B cell (primary cell): ENCODE data around the gene PLD4. TPM values are rescaled to one million over a fixed set of nuclear protein-coding genes. Genes with fewer than 3 reads are reported as not detected.

ENCODE experiments used
- ATAC-seq: fragments of 200-7000 bp; cut with Tn5 transposase; one replicate; pipeline ENCODE4 v1.10.0; 2021; ENCODE audit warnings: low read depth, mild to moderate bottlenecking, moderate number of reproducible peaks, moderate library complexity
- CTCF ChIA-PET: fragments of 350-600 bp; sonication (Branson Sonifier 250); formaldehyde crosslinking; loops from one replicate; lab custom pipeline; 2021; ENCODE audit warnings: antibody characterized with exemption, inconsistent platforms; lab: Charles Lee
- POLR2A ChIA-PET: fragments of 350-600 bp; sonication (Branson Sonifier 250); formaldehyde crosslinking; loops from one replicate; lab custom pipeline; 2021; ENCODE audit warnings: antibody characterized with exemption; lab: Charles Lee
- DNase-seq: peaks from one replicate; pipeline ENCODE4 v3.0.0; 2013
- H2AFZ ChIP-seq: 2 replicates; pipeline ENCODE4 v1.6.1; 2012; ENCODE audit warnings: mild to moderate bottlenecking, low read depth, low read length; ENCODE audit not compliant: insufficient read depth, poor library complexity, severe bottlenecking
- H3K27ac ChIP-seq, 2 donors: 1 replicate in 1 of 2; 2 replicates in 1 of 2; pipeline ENCODE4 v1.5.1; 2012 to 2013; ENCODE audit warnings: low read length in 2 of 2, mild to moderate bottlenecking in 2 of 2, moderate library complexity in 1 of 2
- H3K27me3 ChIP-seq, 4 experiments: fragments of 200-600 bp in 1 of 4; sonication (generic) in 1 of 4; replicated peaks in 1 of 4; 1 replicate in 2 of 4; 2 replicates in 2 of 4; pipeline versions ENCODE4 v1.6.1 to v1.7.0; 2013 to 2016; ENCODE audit warnings: low read length in 3 of 4, mild to moderate bottlenecking in 2 of 4, mixed read lengths in 1 of 4, moderate library complexity in 1 of 4; ENCODE audit not compliant: insufficient read depth in 4 of 4, control insufficient read depth in 3 of 4; ENCODE audit errors: control extremely low read depth in 1 of 4
- H3K36me3 ChIP-seq, 2 experiments: replicated peaks in 1 of 2; 1 replicate in 1 of 2; 2 replicates in 1 of 2; pipeline versions ENCODE4 v1.6.1 to v1.7.1; 2013; ENCODE audit warnings: low read length in 1 of 2; ENCODE audit not compliant: insufficient read depth in 2 of 2, control insufficient read depth in 1 of 2; ENCODE audit errors: control extremely low read depth in 1 of 2, extremely low read depth in 1 of 2
- H3K4me1 ChIP-seq, 2 donors: fragments of 200-600 bp in 1 of 2; sonication (generic) in 1 of 2; 1 replicate in 1 of 2; 2 replicates in 1 of 2; pipeline versions ENCODE4 v1.5.1 to v1.6.1; 2013 to 2017; ENCODE audit warnings: low read length in 2 of 2; ENCODE audit not compliant: control insufficient read depth in 2 of 2, insufficient read depth in 2 of 2
- H3K4me2 ChIP-seq: replicated peaks from 2 replicates; pipeline ENCODE3; 2012; ENCODE audit warnings: mild to moderate bottlenecking, low read depth, low read length; ENCODE audit not compliant: poor library complexity, severe bottlenecking
- H3K4me3 ChIP-seq, 5 experiments: fragments of 200-600 bp in 1 of 5; sonication (generic) in 1 of 5; 1 replicate in 3 of 5; 2 replicates in 2 of 5; pipeline versions ENCODE4 v1.5.1 to v1.7.0; 2011 to 2016; ENCODE audit warnings: low read length in 4 of 5, mild to moderate bottlenecking in 4 of 5, low read depth in 2 of 5, control low read depth in 1 of 5, moderate library complexity in 1 of 5; ENCODE audit not compliant: insufficient read depth in 1 of 5; ENCODE audit errors: control extremely low read depth in 1 of 5, extremely low read depth in 1 of 5
- H3K79me2 ChIP-seq: fragments of 200-600 bp; sonication (generic); one replicate; pipeline ENCODE4 v1.6.0; 2016; ENCODE audit warnings: low read length; ENCODE audit not compliant: control insufficient read depth, insufficient read depth
- H3K9ac ChIP-seq: fragments of 200-600 bp; sonication (generic); 2 replicates; pipeline ENCODE4 v1.6.1; 2017; ENCODE audit warnings: mild to moderate bottlenecking, low read length, moderate library complexity
- H3K9me3 ChIP-seq, 3 donors: one replicate each; pipeline versions ENCODE4 v1.6.1 to v1.7.1; 2013; ENCODE audit warnings: low read length in 2 of 3; ENCODE audit not compliant: control insufficient read depth in 2 of 3, insufficient read depth in 1 of 3; ENCODE audit errors: control extremely low read depth in 1 of 3
- H4K20me1 ChIP-seq: 2 replicates; pipeline ENCODE4 v1.6.0; 2012; ENCODE audit warnings: mild to moderate bottlenecking, low read length; ENCODE audit not compliant: insufficient read depth, control insufficient read depth, poor library complexity, severe bottlenecking
- H3K27ac Mint-ChIP-seq: one replicate; pipeline ENCODE4 v1.8.0; 2021; ENCODE audit warnings: mixed read lengths
- H3K27me3 Mint-ChIP-seq: one replicate; pipeline ENCODE4 v1.8.0; 2021; ENCODE audit warnings: mixed read lengths
- H3K4me1 Mint-ChIP-seq: one replicate; pipeline ENCODE4 v1.8.0; 2021; ENCODE audit warnings: mixed read lengths
- H3K4me3 Mint-ChIP-seq: one replicate; pipeline ENCODE4 v1.8.0; 2021; ENCODE audit warnings: mixed read lengths
- H3K9me3 Mint-ChIP-seq: one replicate; pipeline ENCODE4 v1.8.0; 2022; ENCODE audit warnings: mixed read lengths; ENCODE audit not compliant: insufficient read depth
- EZH2 ChIP-seq: IDR thresholded peaks from 2 replicates; pipeline ENCODE4 v1.6.1; 2012; ENCODE audit warnings: borderline replicate concordance, low read depth, mild to moderate bottlenecking, moderate library complexity, low read length; ENCODE audit not compliant: insufficient read depth, poor library complexity, severe bottlenecking
- whole genome bisulfite sequencing: methylation state at CpG from one replicate; pipeline ENCODE4 v1.1.5; 2013; ENCODE audit warnings: missing lambda C conversion rate; ENCODE audit not compliant: insufficient coverage; 5-methylcytosine and 5-hydroxymethylcytosine counted together
- intact Hi-C: fragments of 100-400 bp; cut with micrococcal nuclease; formaldehyde crosslinking; loops from one replicate; pipeline ENCODE4 v1.10.0; 2022
- polyA plus RNA-seq: library from polyadenylated mRNA; depleted of rRNA; stranded (reverse); fragments of >200 nt; gene quantifications from 2 replicates; pipeline ENCODE4 v1.2.3, GENCODE V29; 2012
- total RNA-seq, 2 donors: library from RNA; stranded (reverse); fragments of 120-200 nt in 1 of 2; gene quantifications; 1 replicate in 1 of 2; 2 replicates in 1 of 2; pipeline versions ENCODE4 v1.2.3 to v1.2.4, GENCODE V29; 2013 to 2022
- TF ChIP-seq, protein P1 (sequence below): fragments of 200-600 bp; IDR thresholded peaks from one replicate; pipeline ENCODE4 v1.8.0; 2022; ENCODE audit warnings: antibody characterized with exemption, mild to moderate bottlenecking

The PLD4 gene
- total and polyA plus RNA-seq, 2 donors (not counting 1 experiment from before 2014, with no cell fraction given): 49.9 to 79.7 TPM

DNA sequence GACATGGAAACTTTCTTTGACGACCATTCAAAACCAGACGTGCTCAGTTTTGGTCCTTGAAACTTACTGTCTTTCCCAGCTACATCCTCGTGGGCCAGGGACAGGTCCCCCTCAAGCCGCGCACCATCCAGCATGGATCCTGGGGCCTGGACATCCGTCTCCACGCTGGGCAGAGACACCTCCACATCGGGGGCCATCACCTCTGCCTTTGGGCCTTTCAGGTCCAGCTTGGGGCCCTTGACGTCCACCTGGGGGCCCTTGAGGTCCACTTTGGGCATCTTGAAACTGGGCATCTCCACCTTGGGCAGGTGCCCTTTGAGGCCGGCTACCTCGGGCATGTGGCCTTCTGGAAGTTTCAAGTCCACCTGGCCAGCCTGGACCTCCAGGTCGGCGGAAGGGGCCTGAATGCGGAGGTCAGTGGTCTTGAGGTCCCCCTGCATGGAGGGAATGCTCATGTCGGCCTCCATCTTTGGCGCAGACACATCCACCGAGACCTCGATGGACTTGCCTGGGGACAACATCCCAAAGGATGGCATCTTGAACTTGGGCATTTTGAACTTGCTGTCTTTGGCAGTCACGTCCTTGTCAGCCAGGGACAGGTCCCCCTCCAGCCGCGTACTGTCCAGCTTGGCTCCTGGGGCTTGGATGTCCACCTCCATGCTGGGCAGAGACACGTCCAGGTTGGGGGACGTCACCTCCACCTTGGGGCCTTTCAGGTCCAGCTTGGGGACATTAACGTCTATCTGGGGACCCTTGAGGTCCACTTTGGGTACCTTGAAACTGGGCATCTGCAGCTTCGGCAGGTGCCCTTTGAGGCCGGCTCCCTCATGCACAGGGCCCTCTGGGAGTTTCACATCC lies 17.1 kb downstream of the PLD4 start:
- Histone ChIP-seq H4K20me1 (no peaks in the 10 kb centered on the region), H3K4me1 (no peaks in the 10 kb centered on the region), H3K9ac (no peak overlapping the region), H3K36me3 (no peaks in the 10 kb centered on the region), H3K4me3 (no peak overlapping the region), H3K79me2 (no peaks in the 10 kb centered on the region), H2AFZ (no peak overlapping the region), H3K9me3 (no peaks in the 10 kb centered on the region), H3K4me2 (no peak overlapping the region), H3K27ac (no peak overlapping the region), H3K27me3 (no peaks in the 10 kb centered on the region)
- DNase-seq (no peak), ATAC-seq (no peak)
- Mint-ChIP-seq H3K9me3 (no peaks in the 10 kb centered on the region), H3K4me1 (no peaks in the 10 kb centered on the region), H3K27me3 (no peaks in the 10 kb centered on the region), H3K27ac (no peak overlapping the region), H3K4me3 (no peak overlapping the region)
- ChIA-PET CTCF (interaction anchor here (1.3 kb wide), 1 partner anchor 18 kb away, joined by 3 read pairs; no protein-coding TSS in a partner anchor), POLR2A (no interaction called here)
- TF ChIP-seq, protein P1, sequence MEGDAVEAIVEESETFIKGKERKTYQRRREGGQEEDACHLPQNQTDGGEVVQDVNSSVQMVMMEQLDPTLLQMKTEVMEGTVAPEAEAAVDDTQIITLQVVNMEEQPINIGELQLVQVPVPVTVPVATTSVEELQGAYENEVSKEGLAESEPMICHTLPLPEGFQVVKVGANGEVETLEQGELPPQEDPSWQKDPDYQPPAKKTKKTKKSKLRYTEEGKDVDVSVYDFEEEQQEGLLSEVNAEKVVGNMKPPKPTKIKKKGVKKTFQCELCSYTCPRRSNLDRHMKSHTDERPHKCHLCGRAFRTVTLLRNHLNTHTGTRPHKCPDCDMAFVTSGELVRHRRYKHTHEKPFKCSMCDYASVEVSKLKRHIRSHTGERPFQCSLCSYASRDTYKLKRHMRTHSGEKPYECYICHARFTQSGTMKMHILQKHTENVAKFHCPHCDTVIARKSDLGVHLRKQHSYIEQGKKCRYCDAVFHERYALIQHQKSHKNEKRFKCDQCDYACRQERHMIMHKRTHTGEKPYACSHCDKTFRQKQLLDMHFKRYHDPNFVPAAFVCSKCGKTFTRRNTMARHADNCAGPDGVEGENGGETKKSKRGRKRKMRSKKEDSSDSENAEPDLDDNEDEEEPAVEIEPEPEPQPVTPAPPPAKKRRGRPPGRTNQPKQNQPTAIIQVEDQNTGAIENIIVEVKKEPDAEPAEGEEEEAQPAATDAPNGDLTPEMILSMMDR: no peak
- no peak for TF ChIP-seq EZH2
- WGBS: 94% methylated on average over 26 of the region's 26 CpGs
- intact Hi-C loops: no loop called here

DNA sequence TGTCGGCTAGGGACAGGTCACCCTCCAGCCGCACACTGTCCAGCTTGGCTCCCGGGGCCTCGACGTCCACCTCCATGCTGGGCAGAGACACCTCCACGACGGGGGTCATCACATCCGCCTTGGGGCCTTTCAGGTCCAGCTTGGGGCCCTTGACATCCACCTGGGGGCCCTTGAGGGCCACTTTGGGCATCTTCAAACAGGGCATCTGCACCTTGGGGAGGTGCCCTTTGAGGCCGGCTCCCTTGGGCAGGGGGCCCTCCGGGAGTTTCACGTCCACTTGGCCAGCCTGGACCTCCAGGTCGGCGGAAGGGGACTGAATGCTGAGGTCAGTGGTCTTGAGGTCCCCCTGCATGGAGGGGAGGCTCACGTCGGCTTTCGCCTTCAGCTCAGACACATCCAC lies 17.9 kb downstream of the PLD4 start:
- TF ChIP-seq EZH2: no peak
- TF ChIP-seq, protein P1: no peak
- intact Hi-C loops: no loop called here
- H3K9me3 ChIP-seq: no peaks in the 10 kb centered on the region
- no peaks in the 10 kb centered on the region for H3K4me1 ChIP-seq
- no peak overlapping the region for H3K4me3 ChIP-seq
- no peak overlapping the region for H3K27ac ChIP-seq
- H3K4me3 Mint-ChIP-seq: no peak overlapping the region
- H3K27ac Mint-ChIP-seq: no peak overlapping the region
- H4K20me1 ChIP-seq: no peaks in the 10 kb centered on the region
- DNase-seq (no peak), ATAC-seq (no peak)
- no peaks in the 10 kb centered on the region for H3K36me3 ChIP-seq
- WGBS: over 99% methylated on average over 16 of the region's 16 CpGs
- no peaks in the 10 kb centered on the region for H3K9me3 Mint-ChIP-seq
- no peaks in the 10 kb centered on the region for H3K4me1 Mint-ChIP-seq
- POLR2A ChIA-PET: no interaction called here
- H3K79me2 ChIP-seq: no peaks in the 10 kb centered on the region
- no peak overlapping the region for H3K9ac ChIP-seq
- CTCF ChIA-PET: no interaction called here
- no peaks in the 10 kb centered on the region for H3K27me3 Mint-ChIP-seq
- no peak overlapping the region for H2AFZ ChIP-seq
- no peak overlapping the region for H3K4me2 ChIP-seq
- no peaks in the 10 kb centered on the region for H3K27me3 ChIP-seq
